Ishikawa (cell line): ENCODE measurements around the gene RABGAP1L.

Experiments
- EGR1 ChIP-seq: IDR thresholded peaks from 2 replicates; pipeline ENCODE4 v1.6.1; 2012
- EP300 ChIP-seq: IDR thresholded peaks from 2 replicates; pipeline ENCODE4 v1.6.1; 2012; ENCODE audit warnings: borderline replicate concordance
- FOXM1 ChIP-seq: IDR thresholded peaks from 2 replicates; pipeline ENCODE4 v1.6.1; 2012; ENCODE audit warnings: low read depth, borderline replicate concordance
- RAD21 ChIP-seq: IDR thresholded peaks from 2 replicates; pipeline ENCODE4 v1.6.1; 2012; ENCODE audit warnings: low read depth

GRCh38 chr1:174344162-174344561 is 184.8 kb downstream of the RABGAP1L start:
- TF ChIP-seq RAD21 (no peak), EP300 (no peak), FOXM1 (no peak), EGR1 (no peak)
